Measurements from ENCODE around the gene OARD1.

Gene OARD1

DNA sequence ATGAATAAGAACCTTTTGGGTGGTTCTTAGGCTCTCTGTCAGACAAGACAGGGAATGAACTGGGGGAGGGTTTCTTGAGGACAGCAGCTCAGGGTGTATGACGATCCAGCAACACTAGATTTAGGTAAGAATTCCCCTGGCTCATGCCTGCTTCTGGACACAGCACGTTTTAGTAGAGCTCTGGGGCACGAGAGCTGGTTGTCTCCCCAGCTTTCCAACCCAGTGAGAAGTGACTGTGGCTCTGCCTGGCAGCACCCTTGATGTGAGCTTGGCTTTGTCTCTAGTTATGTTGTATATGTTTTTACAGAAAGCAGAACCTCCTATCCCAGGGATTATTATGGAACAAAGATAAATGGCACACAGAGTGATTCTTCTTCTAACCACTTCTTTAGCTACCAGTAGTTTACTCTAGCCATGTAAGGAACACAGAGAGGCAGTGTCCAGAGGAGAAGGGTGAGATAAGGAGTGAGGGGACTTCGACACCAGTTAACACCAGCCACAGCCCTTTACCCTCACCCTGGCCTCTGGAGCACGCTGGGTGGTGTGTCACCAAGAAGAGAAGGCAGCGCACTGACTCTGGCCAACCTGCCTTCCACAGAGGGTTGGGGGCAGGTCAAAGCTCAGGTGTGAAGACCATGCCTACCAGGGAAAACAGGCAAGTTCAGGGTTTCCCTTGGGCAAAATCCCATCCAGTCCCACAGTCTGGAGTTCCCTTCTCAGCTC is 15.2 kb downstream of the OARD1 start:
- TF ChIP-seq TRIM28 (IDR thresholded peaks at IDR 0.05; ENCODE audit: borderline replicate concordance, low read length): no peak
- no peak for TF ChIP-seq ZNF514 (tag by site-specific recombination; IDR thresholded peaks at IDR 0.05)
- TF ChIP-seq ZNF521 (tag by site-specific recombination; IDR thresholded peaks at IDR 0.05): no peak
- TF ChIP-seq ZNF571 (tag by site-specific recombination; IDR thresholded peaks at IDR 0.05): no peak
- no peak for TF ChIP-seq ZNF169 (tag by site-specific recombination; IDR thresholded peaks at IDR 0.05)
- TF ChIP-seq ZNF174 (tag by site-specific recombination; IDR thresholded peaks at IDR 0.05): no peak
- TF ChIP-seq ZBTB17 (tag by site-specific recombination; IDR thresholded peaks at IDR 0.05): no peak
- no peak for TF ChIP-seq ZNF37A (tag by site-specific recombination; IDR thresholded peaks at IDR 0.05)
- TF ChIP-seq SCRT1 (tag by site-specific recombination; IDR thresholded peaks at IDR 0.05; ENCODE audit: borderline replicate concordance): no peak
- TF ChIP-seq, protein P1, sequence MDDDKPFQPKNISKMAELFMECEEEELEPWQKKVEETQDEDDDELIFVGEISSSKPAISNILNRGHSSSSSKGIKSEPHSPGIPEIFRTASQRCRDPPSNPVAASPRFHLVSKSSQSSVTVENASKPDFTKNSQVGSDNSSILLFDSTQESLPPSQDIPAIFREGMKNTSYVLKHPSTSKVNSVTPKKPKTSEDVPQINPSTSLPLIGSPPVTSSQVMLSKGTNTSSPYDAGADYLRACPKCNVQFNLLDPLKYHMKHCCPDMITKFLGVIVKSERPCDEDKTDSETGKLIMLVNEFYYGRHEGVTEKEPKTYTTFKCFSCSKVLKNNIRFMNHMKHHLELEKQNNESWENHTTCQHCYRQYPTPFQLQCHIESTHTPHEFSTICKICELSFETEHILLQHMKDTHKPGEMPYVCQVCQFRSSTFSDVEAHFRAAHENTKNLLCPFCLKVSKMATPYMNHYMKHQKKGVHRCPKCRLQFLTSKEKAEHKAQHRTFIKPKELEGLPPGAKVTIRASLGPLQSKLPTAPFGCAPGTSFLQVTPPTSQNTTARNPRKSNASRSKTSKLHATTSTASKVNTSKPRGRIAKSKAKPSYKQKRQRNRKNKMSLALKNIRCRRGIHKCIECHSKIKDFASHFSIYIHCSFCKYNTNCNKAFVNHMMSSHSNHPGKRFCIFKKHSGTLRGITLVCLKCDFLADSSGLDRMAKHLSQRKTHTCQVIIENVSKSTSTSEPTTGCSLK (tag by site-specific recombination; IDR thresholded peaks at IDR 0.05): no peak
- TF ChIP-seq ZBTB8A (tag by site-specific recombination; IDR thresholded peaks at IDR 0.05): no peak
- TF ChIP-seq ZNF510 (tag by site-specific recombination; IDR thresholded peaks at IDR 0.05; ENCODE audit: insufficient replicate concordance): no peak
- no peak for TF ChIP-seq ZNF777 (tag by site-specific recombination; IDR thresholded peaks at IDR 0.05; ENCODE audit: borderline replicate concordance)
- TF ChIP-seq ZNF843 (tag by site-specific recombination; IDR thresholded peaks at IDR 0.05): no peak
- no peak for TF ChIP-seq OSR2 (tag by site-specific recombination; IDR thresholded peaks at IDR 0.05)
- no peak for TF ChIP-seq ZNF2 (tag by site-specific recombination; IDR thresholded peaks at IDR 0.05)
- no peak for TF ChIP-seq ZNF121 (tag by site-specific recombination; IDR thresholded peaks at IDR 0.05)
- H3K27ac ChIP-seq (ENCODE audit: extremely low read depth, low read depth, low read length): no peak overlapping the region
- H3K4me3 ChIP-seq (ENCODE audit: low read depth, low read length): no peak overlapping the region
- ChIA-PET CTCF (interaction anchor here (0.7 to 10.6 kb wide), 6 partner anchors 10 to 625 kb away, joined by 3 to 100 read pairs (median 6); partner anchors contain the start of genes TSPO2 and UNC5CL), POLR2A (interaction anchor here (1.2 kb wide), 1 partner anchor 16 kb away, joined by 3 read pairs; the partner anchor contains the start of genes NFYA and OARD1)
- H3K4me1 ChIP-seq (ENCODE audit: control insufficient read depth, insufficient read depth, low read length): no peaks in the 10 kb centered on the region
- no peaks in the 10 kb centered on the region for H3K9me3 ChIP-seq (ENCODE audit: control insufficient read depth, insufficient read depth, low read depth, low read length)
- H3K36me3 ChIP-seq (ENCODE audit: control insufficient read depth in 2 of 2, insufficient read depth in 1 of 2, low read length in 2 of 2): peaks cover 0 to 6% of the 10 kb centered on the region in 2 experiments; a peak in 1 of 3 replicates

DNA sequence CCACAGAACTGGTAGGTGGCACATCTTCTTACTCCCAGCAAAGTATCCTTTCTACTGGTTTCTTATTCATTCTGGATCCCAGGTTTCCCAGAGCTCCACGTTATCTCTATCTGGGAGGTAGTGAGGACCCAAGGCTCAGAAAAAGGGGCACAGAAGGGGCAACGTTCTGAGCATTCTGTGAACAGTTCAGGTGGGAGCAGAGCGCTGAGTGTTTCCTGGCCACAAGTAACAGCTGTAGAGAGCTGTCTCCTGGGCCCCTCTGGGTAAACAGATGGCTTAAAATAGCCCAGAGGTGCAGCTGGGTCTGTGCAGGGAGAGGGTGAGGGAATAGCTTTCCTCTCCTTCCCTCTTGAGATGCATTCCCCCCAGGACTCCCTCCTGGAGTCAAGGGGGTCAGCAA is 17.0 kb downstream of the OARD1 start:
- no peak overlapping the region for H3K4me3 ChIP-seq (ENCODE audit: low read depth, low read length)
- POLR2A ChIA-PET: interaction anchor here (1.5 kb wide), 1 partner anchor 18 kb away, joined by 4 read pairs; no protein-coding TSS in a partner anchor
- CTCF ChIA-PET: interaction anchor here (0.5 to 10.6 kb wide), 9 partner anchors 9 to 231 kb away, joined by 3 to 100 read pairs (median 4); partner anchors contain the start of genes TSPO2 and UNC5CL
- no peak overlapping the region for H3K27ac ChIP-seq (ENCODE audit: extremely low read depth, low read depth, low read length)
- no peaks in the 10 kb centered on the region for H3K9me3 ChIP-seq (ENCODE audit: control insufficient read depth, insufficient read depth, low read depth, low read length)
- H3K36me3 ChIP-seq (ENCODE audit: control insufficient read depth in 2 of 2, insufficient read depth in 1 of 2, low read length in 2 of 2): no peaks in the 10 kb centered on the region
- no peaks in the 10 kb centered on the region for H3K4me1 ChIP-seq (ENCODE audit: control insufficient read depth, insufficient read depth, low read length)
- TF ChIP-seq ZNF514 (tag by site-specific recombination; IDR thresholded peaks at IDR 0.05) (no peak), ZNF37A (tag by site-specific recombination; IDR thresholded peaks at IDR 0.05) (no peak), ZNF138 (tag by site-specific recombination; IDR thresholded peaks at IDR 0.05; ENCODE audit: borderline replicate concordance) (no peak), ZNF169 (tag by site-specific recombination; IDR thresholded peaks at IDR 0.05) (no peak), ZNF114 (tag by site-specific recombination; IDR thresholded peaks at IDR 0.05) (no peak)
- TF ChIP-seq, protein P2, sequence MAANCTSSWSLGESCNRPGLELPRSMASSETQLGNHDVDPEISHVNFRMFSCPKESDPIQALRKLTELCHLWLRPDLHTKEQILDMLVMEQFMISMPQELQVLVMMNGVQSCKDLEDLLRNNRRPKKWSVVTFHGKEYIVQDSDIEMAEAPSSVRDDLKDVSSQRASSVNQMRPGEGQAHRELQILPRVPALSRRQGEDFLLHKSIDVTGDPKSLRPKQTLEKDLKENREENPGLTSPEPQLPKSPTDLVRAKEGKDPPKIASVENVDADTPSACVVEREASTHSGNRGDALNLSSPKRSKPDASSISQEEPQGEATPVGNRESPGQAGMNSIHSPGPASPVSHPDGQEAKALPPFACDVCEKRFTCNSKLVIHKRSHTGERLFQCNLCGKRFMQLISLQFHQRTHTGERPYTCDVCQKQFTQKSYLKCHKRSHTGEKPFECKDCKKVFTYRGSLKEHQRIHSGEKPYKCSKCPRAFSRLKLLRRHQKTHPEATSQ (tag by site-specific recombination; IDR thresholded peaks at IDR 0.05): no peak

Measured in HEK293 (cell line).